K562 (cell line): ENCODE data around the gene CIAO2B. TPM values are rescaled to one million over a fixed set of nuclear protein-coding genes. Genes with fewer than 3 reads are reported as not detected.

ENCODE experiments used
- ATAC-seq: fragments of 200-7000 bp; cut with Tn5 transposase; 3 replicates; pipeline ENCODE4 v1.9.1; 2020; ENCODE audit warnings: moderate library complexity
- BruUV-seq: library from RNA; stranded (reverse); fragments of 400-500 nt; replicated peaks from 2 replicates; lab custom pipeline; 2021; lab: Mats Ljungman, UMichigan
- CTCF ChIA-PET: fragments of 300-600 bp; formaldehyde crosslinking; extraction: SDS; loops from one replicate; lab custom pipeline; 2021; ENCODE audit warnings: low intra/inter-chr PET ratio; lab: Yijun Ruan, JAX
- POLR2A ChIA-PET: fragments of 300-600, 350-650 bp; sonication (Branson Sonifier 250); formaldehyde crosslinking; extraction: SDS; loops from one replicate; lab custom pipeline; 2021; ENCODE audit warnings: antibody characterized with exemption, inconsistent platforms; lab: Yijun Ruan, JAX
- DNase-seq, 4 experiments: peaks; one replicate each; pipeline versions ENCODE4 v3.0.0 to v3.0.0-alpha.2; 2011 to 2018; ENCODE audit warnings: low spot score in 3 of 4, mixed read lengths in 3 of 4; ENCODE audit errors: extremely low read depth in 1 of 4
- FAIRE-seq: peaks from 2 replicates; lab custom pipeline; 2011; peaks lifted over from hg19 to GRCh38; lab: Jason Lieb, UNC
- H2AFZ ChIP-seq: 2 replicates; pipeline ENCODE4 v1.6.0; 2011; ENCODE audit warnings: low read depth, low read length, control low read depth, inconsistent platforms
- H3K27ac ChIP-seq: fragments of 200-600 bp; 3 replicates; pipeline ENCODE4 v1.8.0; 2011; ENCODE audit warnings: low read depth, mild to moderate bottlenecking, control low read depth, inconsistent platforms, low read length, moderate library complexity, mixed read lengths; ENCODE audit errors: extremely low read depth
- H3K27me3 ChIP-seq, 2 experiments: fragments of 300-600 bp in 1 of 2; 2 replicates in 1 of 2; 3 replicates in 1 of 2; pipeline versions ENCODE4 v1.6.0 to v1.8.0; 2011; ENCODE audit warnings: inconsistent platforms in 2 of 2, low read length in 2 of 2, mild to moderate bottlenecking in 1 of 2, mixed read lengths in 1 of 2, moderate library complexity in 1 of 2; ENCODE audit not compliant: control insufficient read depth in 2 of 2, insufficient read depth in 2 of 2
- H3K36me3 ChIP-seq: fragments of 300-600 bp; 3 replicates; pipeline ENCODE4 v1.8.0; 2011; ENCODE audit warnings: mild to moderate bottlenecking, low read length, inconsistent platforms; ENCODE audit not compliant: control insufficient read depth, insufficient read depth
- H3K4me1 ChIP-seq, 2 experiments: fragments of 200-600 bp in 1 of 2; replicated peaks in 1 of 2; 2 replicates in 1 of 2; 3 replicates in 1 of 2; pipeline versions ENCODE4 v1.5.1 to v1.8.0; 2011; ENCODE audit warnings: inconsistent platforms in 2 of 2, low read length in 2 of 2, mild to moderate bottlenecking in 1 of 2, mixed read lengths in 1 of 2, moderate library complexity in 1 of 2; ENCODE audit not compliant: control insufficient read depth in 2 of 2, insufficient read depth in 2 of 2
- H3K4me2 ChIP-seq: 2 replicates; pipeline ENCODE4 v1.6.1; 2011; ENCODE audit warnings: low read length, control low read depth, inconsistent platforms, mixed read lengths; ENCODE audit not compliant: insufficient read depth
- H3K4me3 ChIP-seq: fragments of 200-600 bp; sonication (generic), shearing (Covaris generic); 2 replicates; pipeline ENCODE4 v1.5.1; 2016; ENCODE audit warnings: control low read depth, inconsistent platforms
- H3K79me2 ChIP-seq: fragments of 200-600 bp; 3 replicates; pipeline ENCODE4 v1.8.0; 2011; ENCODE audit warnings: low read length, inconsistent platforms; ENCODE audit not compliant: control insufficient read depth, insufficient read depth
- H3K9ac ChIP-seq, 2 experiments: 2 replicates each; pipeline versions ENCODE4 v1.6.0 to v1.6.1; 2011; ENCODE audit warnings: low read depth in 2 of 2, low read length in 2 of 2, control low read depth in 1 of 2, inconsistent platforms in 1 of 2, mild to moderate bottlenecking in 1 of 2, mixed read lengths in 1 of 2; ENCODE audit not compliant: insufficient read depth in 1 of 2
- H3K9me1 ChIP-seq: one replicate; pipeline ENCODE4 v1.6.0; 2011; ENCODE audit warnings: inconsistent platforms, mild to moderate bottlenecking, low read length, moderate library complexity; ENCODE audit not compliant: control insufficient read depth, insufficient read depth
- H3K9me3 ChIP-seq: replicated peaks from 2 replicates; pipeline ENCODE4 v1.5.1; 2011; ENCODE audit warnings: low read depth, low read length, inconsistent platforms; ENCODE audit not compliant: control insufficient read depth, insufficient read depth
- H4K20me1 ChIP-seq: replicated peaks from 2 replicates; pipeline ENCODE4 v1.6.1; 2011; ENCODE audit warnings: low read length, inconsistent platforms, mixed read lengths; ENCODE audit not compliant: control insufficient read depth, insufficient read depth
- RBM25 ChIP-seq: fragments of 200-400 bp; formaldehyde crosslinking; IDR thresholded peaks from 2 replicates; pipeline ENCODE4 v1.6.1; 2018; ENCODE audit warnings: low read length, low read depth, moderate library complexity; ENCODE audit not compliant: severe bottlenecking
- RNF2 ChIP-seq: sonication (generic); IDR thresholded peaks from 2 replicates; pipeline ENCODE4 v1.6.1; 2016
- WGBS: fragments of 100-300 bp; shearing (Covaris generic); methylation state at CpG from one replicate; pipeline ENCODE4 v1.1.6; 2016; ENCODE audit warnings: low coverage, mixed read lengths; ENCODE audit not compliant: insufficient coverage; ENCODE audit errors: missing lambda C conversion rate; 5-methylcytosine and 5-hydroxymethylcytosine counted together
- in situ Hi-C: fragments of 300-500 bp; cut with MboI; formaldehyde crosslinking; loops from 4 replicates; pipeline ENCODE4 v1.15.0; 2018; ENCODE audit warnings: inconsistent platforms, mixed read lengths
- intact Hi-C: fragments of 100-400 bp; cut with micrococcal nuclease; formaldehyde crosslinking; loops from 2 replicates; pipeline ENCODE4 v1.14.2; 2022
- polyA plus RNA-seq, 8 experiments: library from polyadenylated mRNA; depleted of rRNA in 4 of 8; stranded (reverse) in 5 of 8; unstranded in 3 of 8; fragments of >200 nt; fragmentation: Nextera tagmentation in 2 of 8; fragmentation: Illumina TruSeq in 1 of 8; extraction: Ambion mirVana in 2 of 8; extraction: Trizol in 1 of 8; gene quantifications; 2 replicates each; pipeline versions ENCODE4 v1.2.1 to v1.2.3, GENCODE V29; 2011 to 2014; ENCODE audit warnings: inconsistent platforms in 1 of 8, missing spikeins in 1 of 8
- total RNA-seq, 7 experiments: library from RNA; depleted of rRNA in 6 of 7; stranded (reverse); fragments of >200 nt in 6 of 7; fragmentation: Illumina TruSeq in 2 of 7; extraction: Trizol in 2 of 7; gene quantifications; 2 replicates each; pipeline versions ENCODE4 v1.2.1 to v1.2.3, GENCODE V29; 2011 to 2021; ENCODE audit warnings: low replicate concordance in 1 of 7
- TF ChIP-seq, protein P1 (sequence below): sonication (generic); formaldehyde crosslinking; IDR thresholded peaks from 2 replicates; pipeline ENCODE4 v1.8.1; 2023; ENCODE audit warnings: mild to moderate bottlenecking, missing genetic modification reagents
- TF ChIP-seq, protein P2 (sequence below): fragments of 450-650 bp; formaldehyde crosslinking; IDR thresholded peaks from 2 replicates; pipeline ENCODE4 v1.4.0; 2022; ENCODE audit warnings: missing genetic modification characterization
- TF ChIP-seq, protein P3 (sequence below): sonication (generic); formaldehyde crosslinking; IDR thresholded peaks from 2 replicates; pipeline ENCODE4 v1.8.0; 2022; ENCODE audit warnings: missing genetic modification reagents, mild to moderate bottlenecking, borderline replicate concordance

Gene CIAO2B
- total and polyA plus RNA-seq, 9 of the 15 experiments (the other 6 are each of a cell fraction or from before 2014, with no cell fraction given), result 86.8 to 182 (median 113) TPM

DNA sequence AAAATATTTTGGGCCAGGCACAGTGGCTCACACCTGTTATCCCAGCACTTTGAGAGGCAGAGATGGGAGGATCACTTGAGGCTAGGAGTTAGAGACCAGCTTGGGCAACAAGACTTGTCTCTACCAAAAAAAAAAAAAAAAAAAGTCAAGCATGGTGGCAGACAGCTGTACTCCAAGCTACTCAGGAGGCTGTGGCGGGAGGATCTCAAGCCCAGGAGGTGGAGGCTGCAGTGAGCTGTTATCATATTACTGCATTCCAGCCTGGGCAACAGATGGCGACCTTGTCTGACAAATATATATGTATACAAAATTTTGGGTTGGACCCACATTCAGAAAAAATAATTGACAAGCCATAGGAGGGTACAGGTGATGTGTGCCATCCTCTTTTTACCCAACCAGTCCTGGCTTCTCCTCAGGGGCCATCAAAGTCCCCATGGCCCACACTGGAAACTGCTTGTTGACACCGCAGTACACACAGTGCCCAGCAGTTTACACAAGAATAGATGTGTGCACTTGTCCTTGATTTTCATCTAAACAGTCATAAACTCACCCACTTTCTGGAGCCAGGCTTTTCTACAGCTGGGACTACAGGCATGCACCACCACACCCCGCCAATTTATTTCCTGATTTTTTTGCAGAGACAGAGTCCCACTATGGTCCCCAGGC is 2.8 kb upstream of the CIAO2B start:
- H3K4me2 ChIP-seq, result 0 out of 2 replicates have a peak overlapping the region, but pooled peaks have one; percentile 100
- TF ChIP-seq, protein P1, sequence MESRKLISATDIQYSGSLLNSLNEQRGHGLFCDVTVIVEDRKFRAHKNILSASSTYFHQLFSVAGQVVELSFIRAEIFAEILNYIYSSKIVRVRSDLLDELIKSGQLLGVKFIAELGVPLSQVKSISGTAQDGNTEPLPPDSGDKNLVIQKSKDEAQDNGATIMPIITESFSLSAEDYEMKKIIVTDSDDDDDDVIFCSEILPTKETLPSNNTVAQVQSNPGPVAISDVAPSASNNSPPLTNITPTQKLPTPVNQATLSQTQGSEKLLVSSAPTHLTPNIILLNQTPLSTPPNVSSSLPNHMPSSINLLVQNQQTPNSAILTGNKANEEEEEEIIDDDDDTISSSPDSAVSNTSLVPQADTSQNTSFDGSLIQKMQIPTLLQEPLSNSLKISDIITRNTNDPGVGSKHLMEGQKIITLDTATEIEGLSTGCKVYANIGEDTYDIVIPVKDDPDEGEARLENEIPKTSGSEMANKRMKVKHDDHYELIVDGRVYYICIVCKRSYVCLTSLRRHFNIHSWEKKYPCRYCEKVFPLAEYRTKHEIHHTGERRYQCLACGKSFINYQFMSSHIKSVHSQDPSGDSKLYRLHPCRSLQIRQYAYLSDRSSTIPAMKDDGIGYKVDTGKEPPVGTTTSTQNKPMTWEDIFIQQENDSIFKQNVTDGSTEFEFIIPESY (CRISPR knock-in tag), result peak; percentile 85
- TF ChIP-seq, protein P2, sequence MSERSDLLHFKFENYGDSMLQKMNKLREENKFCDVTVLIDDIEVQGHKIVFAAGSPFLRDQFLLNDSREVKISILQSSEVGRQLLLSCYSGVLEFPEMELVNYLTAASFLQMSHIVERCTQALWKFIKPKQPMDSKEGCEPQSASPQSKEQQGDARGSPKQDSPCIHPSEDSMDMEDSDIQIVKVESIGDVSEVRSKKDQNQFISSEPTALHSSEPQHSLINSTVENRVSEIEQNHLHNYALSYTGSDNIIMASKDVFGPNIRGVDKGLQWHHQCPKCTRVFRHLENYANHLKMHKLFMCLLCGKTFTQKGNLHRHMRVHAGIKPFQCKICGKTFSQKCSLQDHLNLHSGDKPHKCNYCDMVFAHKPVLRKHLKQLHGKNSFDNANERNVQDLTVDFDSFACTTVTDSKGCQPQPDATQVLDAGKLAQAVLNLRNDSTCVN, result no peak
- TF ChIP-seq, protein P3, sequence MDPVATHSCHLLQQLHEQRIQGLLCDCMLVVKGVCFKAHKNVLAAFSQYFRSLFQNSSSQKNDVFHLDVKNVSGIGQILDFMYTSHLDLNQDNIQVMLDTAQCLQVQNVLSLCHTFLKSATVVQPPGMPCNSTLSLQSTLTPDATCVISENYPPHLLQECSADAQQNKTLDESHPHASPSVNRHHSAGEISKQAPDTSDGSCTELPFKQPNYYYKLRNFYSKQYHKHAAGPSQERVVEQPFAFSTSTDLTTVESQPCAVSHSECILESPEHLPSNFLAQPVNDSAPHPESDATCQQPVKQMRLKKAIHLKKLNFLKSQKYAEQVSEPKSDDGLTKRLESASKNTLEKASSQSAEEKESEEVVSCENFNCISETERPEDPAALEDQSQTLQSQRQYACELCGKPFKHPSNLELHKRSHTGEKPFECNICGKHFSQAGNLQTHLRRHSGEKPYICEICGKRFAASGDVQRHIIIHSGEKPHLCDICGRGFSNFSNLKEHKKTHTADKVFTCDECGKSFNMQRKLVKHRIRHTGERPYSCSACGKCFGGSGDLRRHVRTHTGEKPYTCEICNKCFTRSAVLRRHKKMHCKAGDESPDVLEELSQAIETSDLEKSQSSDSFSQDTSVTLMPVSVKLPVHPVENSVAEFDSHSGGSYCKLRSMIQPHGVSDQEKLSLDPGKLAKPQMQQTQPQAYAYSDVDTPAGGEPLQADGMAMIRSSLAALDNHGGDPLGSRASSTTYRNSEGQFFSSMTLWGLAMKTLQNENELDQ (CRISPR knock-in tag), result no peak
- TF ChIP-seq RBM25, result peak; percentile 68
- TF ChIP-seq RNF2, result no peak
- no TSS peak for BruUV-seq
- no peak overlapping the region for H3K27ac ChIP-seq
- intact Hi-C loops, result no loop called here
- peaks cover 68% of the 10 kb centered on the region; the same call in 2 of the 3 replicates for H3K36me3 ChIP-seq
- H3K79me2 ChIP-seq, result peaks cover 49% of the 10 kb centered on the region
- no peak overlapping the region for H3K4me3 ChIP-seq
- H3K4me1 ChIP-seq, result peaks cover 21 to 45% of the 10 kb centered on the region in 2 experiments
- CTCF ChIA-PET, result interaction anchor here (0.6 kb wide), 1 partner anchor 218 kb away, joined by 3 read pairs; no protein-coding TSS in a partner anchor
- in situ Hi-C loops, result no loop called here
- peak overlapping the region in 1 of 2 experiments; percentile 100; a peak in 1 of 4 replicates for H3K9ac ChIP-seq
- WGBS, result 82% methylated on average over 4 of the region's 4 CpGs
- ATAC-seq (no peak), DNase-seq (no peak), FAIRE-seq (no peak)
- peaks cover 10% of the 10 kb centered on the region; the same call in 1 of the 2 replicates for H4K20me1 ChIP-seq
- POLR2A ChIA-PET, result interaction anchor here (0.6 to 1.3 kb wide), 2 partner anchors 9 to 35 kb away, joined by 3 to 4 read pairs; no protein-coding TSS in a partner anchor
- H2AFZ ChIP-seq, result no peak overlapping the region
- no peaks in the 10 kb centered on the region for H3K27me3 ChIP-seq
- H3K9me3 ChIP-seq, result no peaks in the 10 kb centered on the region
- peaks cover 4% of the 10 kb centered on the region for H3K9me1 ChIP-seq
